Fibroblast of skin of back (primary cell): Measurements from ENCODE around the gene AXL.
"Not testable (repeated sequence)": the region's sequence is repeated elsewhere in the genome, so short reads cannot be mapped to it uniquely, and the experiment has no call there.

ENCODE experiments used
- DNase-seq: peaks from one replicate; pipeline ENCODE4 v3.0.0-alpha.2; 2013

AXL gene

GRCh38 chr19:41278478-41278877 lies 59.5 kb downstream of the AXL start:
- DNase-seq: no peak

- DNase-seq: no peak
These were observed 69.9 kb downstream of the AXL start for GRCh38 chr19:41288673-41289530.

GRCh38 chr19:41289814-41290213 lies 70.8 kb downstream of the AXL start:
- DNase-seq: not testable (repeated sequence)

GRCh38 chr19:41294393-41294792 lies 75.4 kb downstream of the AXL start:
- DNase-seq: no peak

GRCh38 chr19:41295499-41295898 lies 76.5 kb downstream of the AXL start:
- no peak for DNase-seq

- no peak for DNase-seq
These were observed 77.4 kb downstream of the AXL start for GRCh38 chr19:41296433-41296871.

- DNase-seq: no peak
These were observed 78.8 kb downstream of the AXL start for GRCh38 chr19:41297628-41298347.

- peak; percentile 64 for DNase-seq
These were observed 79.4 kb downstream of the AXL start for GRCh38 chr19:41298348-41298964.

GRCh38 chr19:41299046-41299754 lies 80.2 kb downstream of the AXL start:
- no peak for DNase-seq

- peak; percentile 51 for DNase-seq
These were observed 80.7 kb downstream of the AXL start for GRCh38 chr19:41299755-41300089.

GRCh38 chr19:41300555-41300954 lies 81.5 kb downstream of the AXL start:
- no peak for DNase-seq

GRCh38 chr19:41302624-41303351 lies 83.8 kb downstream of the AXL start:
- DNase-seq: no peak

GRCh38 chr19:41303954-41304353 lies 84.9 kb downstream of the AXL start:
- no peak for DNase-seq

- DNase-seq: no peak
These were observed 85.9 kb downstream of the AXL start for GRCh38 chr19:41304706-41305483.

GRCh38 chr19:41305927-41306793 lies 87.1 kb downstream of the AXL start:
- no peak for DNase-seq

- no peak for DNase-seq
These were observed 88.3 kb downstream of the AXL start for GRCh38 chr19:41307090-41307875.

GRCh38 chr19:41307954-41308449 lies 89.0 kb downstream of the AXL start:
- DNase-seq: no peak

GRCh38 chr19:41308450-41309179 lies 89.6 kb downstream of the AXL start:
- DNase-seq: peak; percentile 89
